Measurements from ENCODE around the gene SREK1.

Gene SREK1

DNA sequence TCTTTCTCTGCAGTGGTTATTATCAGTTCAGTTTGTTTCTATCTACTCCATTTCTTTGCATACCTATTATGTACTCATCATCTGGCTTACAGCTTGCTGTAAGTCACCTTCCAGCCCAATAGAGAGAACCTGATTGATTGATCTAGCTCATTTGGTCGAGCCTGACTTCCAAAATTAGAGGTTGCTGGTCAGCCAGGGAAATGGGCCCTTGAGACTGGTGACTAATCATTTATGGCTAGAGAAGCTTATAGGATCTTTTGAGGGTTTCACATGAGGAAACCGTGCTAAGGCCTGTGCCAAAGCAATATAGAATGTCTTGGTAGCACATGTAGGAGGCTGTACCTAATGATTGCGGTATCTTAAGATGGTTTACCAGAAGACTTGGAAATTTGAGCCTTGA, 5.8 kb downstream of the SREK1 start:
- H3K4me3 ChIP-seq, result no peak overlapping the region
- TF ChIP-seq FOXP2 (optimal IDR thresholded peaks at IDR 0.05; ENCODE audit: control extremely low read depth, extremely low read length, insufficient read depth), result no peak
- no peak for TF ChIP-seq EZH2 (IDR thresholded peaks at IDR 0.05)
- no peak for TF ChIP-seq POLR2AphosphoS5 (IDR thresholded peaks at IDR 0.05; ENCODE audit: borderline replicate concordance, low read depth, low read length)
- H3K9ac ChIP-seq (ENCODE audit: insufficient read length), result no peak overlapping the region
- no peak overlapping the region for H3K27ac ChIP-seq
- no peaks in the 10 kb centered on the region; the same call in 1 of the 2 replicates for H3K9me3 ChIP-seq (ENCODE audit: low read depth, low read length)
- no peak for DNase-seq (ENCODE audit: low read depth, low spot score)
- peaks cover 71% of the 10 kb centered on the region for H3K36me3 ChIP-seq (ENCODE audit: insufficient read depth, low read length)

DNA sequence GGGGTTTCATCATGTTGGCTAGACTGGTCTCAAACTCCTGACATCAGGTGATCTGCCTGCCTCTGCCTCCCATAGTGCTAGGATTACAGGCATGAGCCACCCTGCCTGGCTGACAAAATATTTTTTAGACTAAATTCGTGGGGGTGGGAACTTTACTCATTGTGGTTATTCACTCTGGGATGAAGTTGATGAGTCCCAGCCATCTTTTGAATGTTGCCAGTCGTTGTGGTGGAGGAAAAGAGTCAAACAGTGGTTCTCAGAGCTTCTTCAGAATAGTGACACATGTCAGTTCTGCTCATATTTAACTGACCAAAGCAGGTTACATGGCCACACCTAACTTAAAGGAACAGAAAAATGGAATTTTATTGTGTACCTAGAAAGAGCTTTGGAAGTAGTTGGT, 6.9 kb downstream of the SREK1 start:
- no peak for DNase-seq (ENCODE audit: low read depth, low spot score)
- peaks cover 80% of the 10 kb centered on the region for H3K36me3 ChIP-seq (ENCODE audit: insufficient read depth, low read length)
- no peak overlapping the region for H3K9ac ChIP-seq (ENCODE audit: insufficient read length)
- H3K4me3 ChIP-seq, result no peak overlapping the region
- H3K9me3 ChIP-seq (ENCODE audit: low read depth, low read length), result no peaks in the 10 kb centered on the region; the same call in 1 of the 2 replicates
- H3K27ac ChIP-seq, result no peak overlapping the region
- TF ChIP-seq POLR2AphosphoS5 (IDR thresholded peaks at IDR 0.05; ENCODE audit: borderline replicate concordance, low read depth, low read length) (no peak), EZH2 (IDR thresholded peaks at IDR 0.05) (no peak), FOXP2 (optimal IDR thresholded peaks at IDR 0.05; ENCODE audit: control extremely low read depth, extremely low read length, insufficient read depth) (no peak)

DNA sequence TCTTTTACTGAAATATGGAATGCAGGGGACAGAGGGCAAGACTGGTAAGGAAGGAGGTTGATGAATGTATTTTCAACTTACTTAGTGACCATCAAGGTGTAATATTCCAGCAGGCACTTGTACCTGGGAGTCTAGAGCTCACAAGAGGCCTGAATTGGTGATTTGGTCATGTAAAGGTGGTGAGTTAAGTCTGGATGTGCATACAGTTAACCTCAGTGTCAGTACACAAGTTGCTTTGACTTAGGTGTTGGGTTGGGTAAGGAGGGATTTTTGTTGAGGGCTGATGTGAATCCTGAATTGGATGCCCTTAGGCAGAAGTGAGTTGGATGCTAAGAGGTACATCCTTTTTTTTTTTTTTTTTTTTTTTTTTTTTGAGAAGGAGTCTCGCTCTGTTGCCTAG, 7.4 kb downstream of the SREK1 start:
- peaks cover 80% of the 10 kb centered on the region for H3K36me3 ChIP-seq (ENCODE audit: insufficient read depth, low read length)
- no peak for DNase-seq (ENCODE audit: low read depth, low spot score)
- no peak for TF ChIP-seq EZH2 (IDR thresholded peaks at IDR 0.05)
- no peak for TF ChIP-seq FOXP2 (optimal IDR thresholded peaks at IDR 0.05; ENCODE audit: control extremely low read depth, extremely low read length, insufficient read depth)
- TF ChIP-seq POLR2AphosphoS5 (IDR thresholded peaks at IDR 0.05; ENCODE audit: borderline replicate concordance, low read depth, low read length), result no peak

DNA sequence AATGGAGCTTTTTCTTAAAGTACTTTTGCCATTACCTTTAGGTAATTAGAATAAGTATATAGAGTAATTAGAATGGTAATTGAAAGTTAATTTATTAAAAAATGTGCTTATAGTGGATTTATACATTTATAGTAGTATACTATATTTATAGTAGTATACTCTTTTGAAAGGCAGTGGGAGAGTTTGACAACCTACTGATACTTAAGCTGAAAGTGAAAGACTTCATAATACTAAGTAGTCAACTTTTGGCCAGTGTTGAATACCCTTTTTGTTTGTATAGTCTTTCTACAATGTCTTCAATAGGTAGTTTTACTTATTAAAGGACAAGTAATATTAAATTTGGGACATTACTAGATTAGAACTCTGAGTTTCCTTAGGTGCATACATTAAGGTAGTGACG, 12.9 kb downstream of the SREK1 start:
- Histone ChIP-seq H3K27ac (peak overlapping the region; percentile 77; the same call in 1 of the 2 replicates), H3K9me3 (ENCODE audit: low read depth, low read length) (no peaks in the 10 kb centered on the region), H3K9ac (ENCODE audit: insufficient read length) (no peak overlapping the region), H3K4me3 (no peak overlapping the region), H3K36me3 (ENCODE audit: insufficient read depth, low read length) (peaks cover 75% of the 10 kb centered on the region)
- TF ChIP-seq FOXP2 (optimal IDR thresholded peaks at IDR 0.05; ENCODE audit: control extremely low read depth, extremely low read length, insufficient read depth), result no peak
- no peak for TF ChIP-seq EZH2 (IDR thresholded peaks at IDR 0.05)
- DNase-seq (ENCODE audit: low read depth, low spot score), result no peak

More for the DNA sequence above, 7.4 kb downstream of the SREK1 start:
- Histone ChIP-seq H3K27ac (no peak overlapping the region), H3K9ac (ENCODE audit: insufficient read length) (no peak overlapping the region), H3K4me3 (no peak overlapping the region), H3K9me3 (ENCODE audit: low read depth, low read length) (no peaks in the 10 kb centered on the region; the same call in 1 of the 2 replicates)

DNA sequence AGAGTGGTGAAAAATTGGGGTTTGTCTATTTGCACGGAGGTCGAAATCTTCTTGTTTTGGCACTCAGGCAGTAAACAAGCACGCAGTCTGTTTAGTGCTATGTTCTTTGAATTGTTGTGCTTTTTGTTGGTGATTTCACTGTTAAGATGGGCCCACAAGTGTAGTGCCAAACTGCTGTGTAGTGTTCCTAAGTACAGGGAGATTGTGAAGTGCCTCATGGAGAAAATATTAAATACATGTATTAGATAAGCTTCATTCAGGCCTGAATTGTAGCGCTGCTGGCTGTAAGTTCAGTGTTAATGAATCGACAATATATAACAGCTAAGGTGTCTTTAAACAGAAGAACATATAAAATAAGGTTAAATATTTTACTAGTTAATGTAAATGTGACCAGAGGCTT, 17.3 kb downstream of the SREK1 start:
- Histone ChIP-seq H3K9me3 (ENCODE audit: low read depth, low read length) (no peaks in the 10 kb centered on the region), H3K36me3 (ENCODE audit: insufficient read depth, low read length) (peaks cover 79% of the 10 kb centered on the region), H3K9ac (ENCODE audit: insufficient read length) (no peak overlapping the region), H3K27ac (0 out of 2 replicates have a peak overlapping the region, but pooled peaks have one; percentile 16), H3K4me3 (no peak overlapping the region)
- DNase-seq (ENCODE audit: low read depth, low spot score), result no peak
- TF ChIP-seq EZH2 (IDR thresholded peaks at IDR 0.05) (no peak), FOXP2 (optimal IDR thresholded peaks at IDR 0.05; ENCODE audit: control extremely low read depth, extremely low read length, insufficient read depth) (no peak), POLR2AphosphoS5 (IDR thresholded peaks at IDR 0.05; ENCODE audit: borderline replicate concordance, low read depth, low read length) (no peak)

DNA sequence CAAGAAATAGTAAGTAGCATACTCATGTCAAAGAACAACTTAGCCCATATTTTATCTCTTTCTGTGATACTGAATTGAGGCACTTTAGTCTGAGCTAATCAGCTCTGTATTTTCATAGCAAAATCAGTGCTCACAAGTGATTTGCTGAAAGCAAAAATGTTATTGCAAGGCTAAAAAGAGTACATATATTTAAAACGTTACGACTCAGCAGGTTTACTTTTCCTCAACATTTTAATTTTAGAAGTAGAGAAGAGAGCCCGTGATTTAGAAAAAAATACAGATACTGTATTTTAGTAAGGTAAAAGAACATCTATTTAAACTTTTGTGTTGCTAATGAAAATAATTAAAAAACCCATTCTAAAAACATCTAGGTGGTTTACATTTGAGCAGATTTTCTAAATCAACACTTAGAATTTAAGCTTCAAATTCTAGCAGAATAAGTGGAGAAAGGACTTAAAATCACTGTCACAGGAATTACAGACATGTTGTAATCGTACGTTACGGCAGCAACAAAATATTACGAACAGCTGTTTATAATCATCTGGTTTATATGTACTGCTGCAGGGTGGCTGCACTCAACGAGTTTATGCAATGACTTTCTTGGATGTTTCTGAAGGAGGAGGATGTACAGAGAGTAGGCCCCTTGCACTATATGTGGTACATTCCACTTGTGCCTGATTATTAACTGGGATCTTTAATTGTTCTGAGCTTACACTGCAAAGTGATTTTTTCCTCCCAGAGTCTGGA, 20.1 kb downstream of the SREK1 start:
- peaks cover 92% of the 10 kb centered on the region for H3K36me3 ChIP-seq (ENCODE audit: insufficient read depth, low read length)
- H3K27ac ChIP-seq, result peak overlapping the region; percentile 92
- DNase-seq (ENCODE audit: low read depth, low spot score), result peak; percentile 70
- peak overlapping the region; percentile 58 for H3K4me3 ChIP-seq
- no peaks in the 10 kb centered on the region for H3K9me3 ChIP-seq (ENCODE audit: low read depth, low read length)
- TF ChIP-seq POLR2AphosphoS5 (IDR thresholded peaks at IDR 0.05; ENCODE audit: borderline replicate concordance, low read depth, low read length) (no peak; the same call in 1 of the 2 replicates), FOXP2 (optimal IDR thresholded peaks at IDR 0.05; ENCODE audit: control extremely low read depth, extremely low read length, insufficient read depth) (peak; percentile 95), EZH2 (IDR thresholded peaks at IDR 0.05) (no peak)
- peak overlapping the region; percentile 53 for H3K9ac ChIP-seq (ENCODE audit: insufficient read length)

DNA sequence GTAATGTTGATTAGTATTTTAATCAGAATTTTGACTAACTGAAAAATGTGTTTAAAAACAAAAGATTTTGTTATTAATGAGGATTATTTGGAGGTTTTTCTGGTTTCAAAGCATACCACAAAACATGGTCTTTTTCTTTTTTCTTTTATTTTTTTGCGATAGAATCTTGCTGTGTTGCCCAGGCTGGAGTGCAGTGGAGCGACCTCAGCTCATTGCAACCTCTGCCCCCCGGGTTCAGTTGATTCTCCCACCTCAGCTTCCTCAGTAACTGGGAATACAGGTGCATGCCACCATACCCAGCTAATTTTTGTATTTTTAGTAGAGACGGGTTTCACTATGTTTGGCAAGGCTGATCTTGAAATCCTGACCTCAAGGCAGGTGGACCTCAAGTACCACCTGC, 24.1 kb downstream of the SREK1 start:
- TF ChIP-seq FOXP2 (optimal IDR thresholded peaks at IDR 0.05; ENCODE audit: control extremely low read depth, extremely low read length, insufficient read depth) (no peak), POLR2AphosphoS5 (IDR thresholded peaks at IDR 0.05; ENCODE audit: borderline replicate concordance, low read depth, low read length) (no peak), EZH2 (IDR thresholded peaks at IDR 0.05) (no peak)
- H3K36me3 ChIP-seq (ENCODE audit: insufficient read depth, low read length), result peaks cover 87% of the 10 kb centered on the region

DNA sequence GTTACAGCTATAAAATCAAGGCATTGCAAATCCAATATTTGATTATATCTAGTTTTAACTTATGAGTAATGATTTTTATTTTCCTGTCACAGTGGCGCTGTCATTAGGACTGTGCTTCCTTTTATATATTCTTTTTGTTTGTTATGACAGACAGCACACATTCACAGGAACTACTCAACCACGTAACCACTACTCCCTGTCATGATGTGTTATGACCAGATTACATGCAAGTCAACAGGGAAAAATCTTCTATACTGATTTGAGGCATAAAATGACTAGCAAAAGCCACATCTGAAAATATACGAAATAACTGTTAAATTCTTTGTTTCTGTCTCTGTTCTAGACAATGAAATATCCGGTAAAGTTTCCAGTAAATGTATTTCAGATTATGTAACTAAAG, 25.4 kb downstream of the SREK1 start:
- no peak overlapping the region for H3K9ac ChIP-seq (ENCODE audit: insufficient read length)
- H3K4me3 ChIP-seq, result no peak overlapping the region
- H3K36me3 ChIP-seq (ENCODE audit: insufficient read depth, low read length), result peaks cover 87% of the 10 kb centered on the region
- H3K27ac ChIP-seq, result peak overlapping the region; percentile 55; the same call in 1 of the 2 replicates
- TF ChIP-seq POLR2AphosphoS5 (IDR thresholded peaks at IDR 0.05; ENCODE audit: borderline replicate concordance, low read depth, low read length) (no peak), FOXP2 (optimal IDR thresholded peaks at IDR 0.05; ENCODE audit: control extremely low read depth, extremely low read length, insufficient read depth) (no peak)
- no peaks in the 10 kb centered on the region for H3K9me3 ChIP-seq (ENCODE audit: low read depth, low read length)
- DNase-seq (ENCODE audit: low read depth, low spot score), result no peak

More for the DNA sequence above, 24.1 kb downstream of the SREK1 start:
- no peak overlapping the region for H3K9ac ChIP-seq (ENCODE audit: insufficient read length)
- no peak for DNase-seq (ENCODE audit: low read depth, low spot score)
- H3K4me3 ChIP-seq, result no peak overlapping the region
- H3K27ac ChIP-seq, result no peak overlapping the region
- no peaks in the 10 kb centered on the region for H3K9me3 ChIP-seq (ENCODE audit: low read depth, low read length)

Data from SK-N-MC (cell line).